ENCODE results near the gene TTLL13. TPM values are rescaled to one million over a fixed set of nuclear protein-coding genes. Genes with fewer than 3 reads are reported as not detected.
"Not testable (repeated sequence)": the region's sequence is repeated elsewhere in the genome, so short reads cannot be mapped to it uniquely, and the experiment has no call there.

Gene TTLL13
- polyA plus RNA-seq, 1 of the 3 experiments (the other 2 are of a cell fraction): 0.03 TPM

- H3K27me3 ChIP-seq (ENCODE audit: insufficient read depth); H3K36me3 ChIP-seq (replicated peaks in 1 of 2; ENCODE audit: control insufficient read depth in 1 of 2, insufficient read depth in 2 of 2, low read length in 1 of 2); H3K27ac ChIP-seq (ENCODE audit: low read depth in 2 of 2, low read length in 1 of 2); H3K79me2 ChIP-seq (ENCODE audit: insufficient read depth); H3K9me2 ChIP-seq; H3K4me3 ChIP-seq (ENCODE audit: low read depth in 2 of 2, low read length in 1 of 2); H3K9ac ChIP-seq; H3K4me2 ChIP-seq; H2AFZ ChIP-seq (ENCODE audit: low read depth); H3K9me3 ChIP-seq; H3F3A ChIP-seq (replicated peaks; ENCODE audit: insufficient read depth); H4K20me1 ChIP-seq (ENCODE audit: insufficient read depth); H3K4me1 ChIP-seq (ENCODE audit: control insufficient read depth in 1 of 2, insufficient read depth in 2 of 2, low read depth in 1 of 2, low read length in 1 of 2): not testable (repeated sequence)
- 73% methylated on average over 8 of the region's 13 CpGs for WGBS (ENCODE audit: low lambda C conversion rate)
- peak; percentile 51 for DNase-seq
- CTCF ChIA-PET: interaction anchor here (0.7 to 3.4 kb wide), 15 partner anchors 8 to 595 kb away, joined by 3 to 15 read pairs (median 5); partner anchors contain the start of genes CIB1, GDPGP1 and NGRN
- POLR2A ChIA-PET: interaction anchor here (0.6 kb wide), 1 partner anchor 182 kb away, joined by 4 read pairs; no protein-coding TSS in a partner anchor
- peak; percentile 54 for TF ChIP-seq RAD21 (IDR thresholded peaks at IDR 0.05; ENCODE audit: low read length)
- peak; percentile 41 for TF ChIP-seq SMC3 (IDR thresholded peaks at IDR 0.05; ENCODE audit: low read depth, low read length)
- TF ChIP-seq CTCF (IDR thresholded peaks at IDR 0.05): peak; percentile 72
These were observed 43.9 kb downstream of the TTLL13 start for GRCh38 chr15:90293040-90293810.

- POLR2A ChIA-PET: no interaction called here
- Histone ChIP-seq H3K9ac (no peak overlapping the region), H2AFZ (ENCODE audit: low read depth) (no peak overlapping the region), H3F3A (replicated peaks; ENCODE audit: insufficient read depth) (peaks cover 10% of the 10 kb centered on the region), H3K4me1 (ENCODE audit: control insufficient read depth in 1 of 2, insufficient read depth in 2 of 2, low read depth in 1 of 2, low read length in 1 of 2) (no peaks in the 10 kb centered on the region), H3K36me3 (replicated peaks in 1 of 2; ENCODE audit: control insufficient read depth in 1 of 2, insufficient read depth in 2 of 2, low read length in 1 of 2) (no peaks in the 10 kb centered on the region), H3K27me3 (ENCODE audit: insufficient read depth) (no peaks in the 10 kb centered on the region), H3K4me3 (ENCODE audit: low read depth in 2 of 2, low read length in 1 of 2) (no peak overlapping the region), H3K27ac (ENCODE audit: low read depth in 2 of 2, low read length in 1 of 2) (no peak overlapping the region), H3K79me2 (ENCODE audit: insufficient read depth) (no peaks in the 10 kb centered on the region), H4K20me1 (ENCODE audit: insufficient read depth) (no peaks in the 10 kb centered on the region), H3K9me3 (no peaks in the 10 kb centered on the region), H3K9me2 (no peaks in the 10 kb centered on the region), H3K4me2 (no peak overlapping the region)
- CTCF ChIA-PET: interaction anchor here (1.0 to 3.0 kb wide), 6 partner anchors 11 to 188 kb away, joined by 5 to 15 read pairs (median 6); no protein-coding TSS in a partner anchor
- WGBS (ENCODE audit: low lambda C conversion rate): 88% methylated on average over 6 of the region's 6 CpGs
- no peak for DNase-seq
- TF ChIP-seq ELF1 (IDR thresholded peaks at IDR 0.05): no peak
- no peak for TF ChIP-seq RAD21 (IDR thresholded peaks at IDR 0.05; ENCODE audit: low read length)
- no peak for TF ChIP-seq YY1 (IDR thresholded peaks at IDR 0.05; ENCODE audit: low read depth)
These were observed 44.8 kb downstream of the TTLL13 start for GRCh38 chr15:90294159-90294558.

GRCh38 chr15:90294601-90295269, 45.4 kb downstream of the TTLL13 start:
- Histone ChIP-seq H3K9ac (no peak overlapping the region), H3K4me3 (ENCODE audit: low read depth in 2 of 2, low read length in 1 of 2) (no peak overlapping the region), H3K27me3 (ENCODE audit: insufficient read depth) (no peaks in the 10 kb centered on the region), H3K27ac (ENCODE audit: low read depth in 2 of 2, low read length in 1 of 2) (no peak overlapping the region), H3F3A (replicated peaks; ENCODE audit: insufficient read depth) (peaks cover 10% of the 10 kb centered on the region), H3K4me2 (no peak overlapping the region), H3K79me2 (ENCODE audit: insufficient read depth) (no peaks in the 10 kb centered on the region), H3K36me3 (replicated peaks in 1 of 2; ENCODE audit: control insufficient read depth in 1 of 2, insufficient read depth in 2 of 2, low read length in 1 of 2) (no peaks in the 10 kb centered on the region), H4K20me1 (ENCODE audit: insufficient read depth) (no peaks in the 10 kb centered on the region), H2AFZ (ENCODE audit: low read depth) (no peak overlapping the region), H3K4me1 (ENCODE audit: control insufficient read depth in 1 of 2, insufficient read depth in 2 of 2, low read depth in 1 of 2, low read length in 1 of 2) (no peaks in the 10 kb centered on the region), H3K9me2 (no peaks in the 10 kb centered on the region), H3K9me3 (no peaks in the 10 kb centered on the region)
- no peak for DNase-seq
- ChIA-PET POLR2A (no interaction called here), CTCF (interaction anchor here (1.0 to 3.0 kb wide), 2 partner anchors 8 to 25 kb away, joined by 3 to 15 read pairs; no protein-coding TSS in a partner anchor)
- TF ChIP-seq TCF12 (IDR thresholded peaks at IDR 0.05): no peak
- TF ChIP-seq NRF1 (IDR thresholded peaks at IDR 0.05; ENCODE audit: low read depth, low read length): no peak
- TF ChIP-seq SIN3A (IDR thresholded peaks at IDR 0.05; ENCODE audit: borderline replicate concordance, low read depth, low read length): no peak
- 76% methylated on average over 11 of the region's 16 CpGs for WGBS (ENCODE audit: low lambda C conversion rate)
